OCI-LY1 (cell line): ENCODE results near the gene NKX1-1.

Experiments
- EZH2 ChIP-seq: fragments of 200-600 bp; sonication (generic), shearing (Covaris generic); IDR thresholded peaks from 2 replicates; pipeline ENCODE4 v1.8.0; 2017; ENCODE audit warnings: borderline replicate concordance, mixed run types, mild to moderate bottlenecking, antibody characterized with exemption, low read length, moderate library complexity, mixed read lengths
- TF ChIP-seq, protein P1 (sequence below): fragments of 200-600 bp; sonication (generic), shearing (Covaris generic); IDR thresholded peaks from 2 replicates; pipeline ENCODE4 v1.5.1; 2017; ENCODE audit warnings: mild to moderate bottlenecking, antibody characterized with exemption, low read length, moderate library complexity, mixed read lengths

DNA sequence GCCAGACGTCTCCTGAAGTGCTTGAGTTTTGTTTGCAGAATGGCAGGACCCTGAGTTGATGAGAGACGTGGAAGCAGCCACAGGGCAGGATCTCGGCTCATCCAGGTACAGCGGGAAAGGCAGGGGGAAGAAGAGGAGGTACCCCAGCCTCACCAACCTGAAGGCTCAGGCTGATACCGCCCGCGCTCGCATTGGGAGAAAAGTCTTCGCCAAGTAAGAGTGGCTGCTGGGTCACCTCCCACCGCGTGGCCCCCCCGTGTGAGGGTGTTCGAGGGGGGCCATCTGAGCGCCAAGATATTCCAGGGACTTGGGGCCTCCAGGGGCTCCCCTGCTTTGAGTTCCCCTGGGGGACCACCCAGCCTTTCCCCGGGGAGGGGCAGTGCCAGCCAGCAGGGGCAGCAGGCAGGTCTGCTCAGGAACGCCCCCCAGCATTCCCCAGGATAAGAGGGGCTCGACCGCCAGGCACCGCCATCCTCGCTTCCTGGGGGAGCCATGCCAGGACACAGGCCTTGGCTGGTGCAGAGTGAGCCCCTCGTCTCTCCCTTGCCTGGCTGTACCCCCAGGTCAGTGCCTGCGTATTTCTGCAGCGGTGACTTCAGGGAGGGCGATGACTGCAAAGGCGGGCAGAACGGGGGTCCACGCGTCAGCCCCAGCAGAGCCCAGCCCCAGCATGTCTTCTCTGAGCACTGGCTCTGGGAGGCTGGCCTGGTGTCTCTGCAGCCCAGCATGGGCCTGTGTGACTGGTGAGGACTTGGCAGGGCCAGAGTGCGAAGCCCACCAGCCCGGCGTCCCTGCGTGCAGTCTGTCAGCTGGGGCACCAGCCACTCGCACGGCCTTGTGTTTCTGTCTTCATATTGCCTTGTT, 22.3 kb downstream of the NKX1-1 start:
- TF ChIP-seq, protein P1, sequence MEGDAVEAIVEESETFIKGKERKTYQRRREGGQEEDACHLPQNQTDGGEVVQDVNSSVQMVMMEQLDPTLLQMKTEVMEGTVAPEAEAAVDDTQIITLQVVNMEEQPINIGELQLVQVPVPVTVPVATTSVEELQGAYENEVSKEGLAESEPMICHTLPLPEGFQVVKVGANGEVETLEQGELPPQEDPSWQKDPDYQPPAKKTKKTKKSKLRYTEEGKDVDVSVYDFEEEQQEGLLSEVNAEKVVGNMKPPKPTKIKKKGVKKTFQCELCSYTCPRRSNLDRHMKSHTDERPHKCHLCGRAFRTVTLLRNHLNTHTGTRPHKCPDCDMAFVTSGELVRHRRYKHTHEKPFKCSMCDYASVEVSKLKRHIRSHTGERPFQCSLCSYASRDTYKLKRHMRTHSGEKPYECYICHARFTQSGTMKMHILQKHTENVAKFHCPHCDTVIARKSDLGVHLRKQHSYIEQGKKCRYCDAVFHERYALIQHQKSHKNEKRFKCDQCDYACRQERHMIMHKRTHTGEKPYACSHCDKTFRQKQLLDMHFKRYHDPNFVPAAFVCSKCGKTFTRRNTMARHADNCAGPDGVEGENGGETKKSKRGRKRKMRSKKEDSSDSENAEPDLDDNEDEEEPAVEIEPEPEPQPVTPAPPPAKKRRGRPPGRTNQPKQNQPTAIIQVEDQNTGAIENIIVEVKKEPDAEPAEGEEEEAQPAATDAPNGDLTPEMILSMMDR: no peak
- TF ChIP-seq EZH2: no peak
